HPDE6-E6E7 (cell line): ENCODE measurements around the gene DDX17.
"Not testable (repeated sequence)": the region's sequence is repeated elsewhere in the genome, so short reads cannot be mapped to it uniquely, and the experiment has no call there.

Experiments
- DNase-seq: peaks from one replicate; pipeline ENCODE4 v3.0.0; 2011; ENCODE audit warnings: missing footprints; ENCODE audit errors: extremely low spot score

The DDX17 gene

DNA sequence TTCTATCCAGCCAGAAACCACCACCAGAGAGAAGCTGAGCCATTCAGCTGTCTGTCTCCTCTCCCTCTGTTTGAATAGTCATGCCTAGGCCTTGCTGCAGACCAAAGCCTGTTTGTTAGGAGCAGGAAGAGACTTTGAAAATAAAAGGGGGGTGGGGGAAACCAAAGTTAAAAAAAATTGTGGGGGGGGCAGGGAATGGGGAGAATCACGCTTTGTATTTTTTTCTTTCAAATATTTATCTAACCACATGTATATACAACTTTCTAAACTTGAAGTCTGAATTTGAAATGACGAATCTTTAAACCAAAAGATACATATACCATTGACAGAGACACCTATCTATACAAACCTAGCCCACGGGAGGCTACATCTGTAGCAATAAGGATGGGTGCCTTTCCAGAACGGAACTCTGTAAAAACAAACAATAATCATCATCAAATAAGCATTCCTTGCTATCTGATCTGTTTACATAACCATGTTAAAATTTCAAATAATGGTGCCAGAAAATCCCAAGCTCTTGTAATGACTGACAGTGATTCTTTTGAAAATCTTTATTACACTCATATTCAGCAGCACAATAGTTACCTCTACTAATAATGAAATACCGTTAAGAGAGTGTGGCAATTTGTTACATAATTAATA lies 14.3 kb downstream of the DDX17 start:
- DNase-seq: no peak

DNA sequence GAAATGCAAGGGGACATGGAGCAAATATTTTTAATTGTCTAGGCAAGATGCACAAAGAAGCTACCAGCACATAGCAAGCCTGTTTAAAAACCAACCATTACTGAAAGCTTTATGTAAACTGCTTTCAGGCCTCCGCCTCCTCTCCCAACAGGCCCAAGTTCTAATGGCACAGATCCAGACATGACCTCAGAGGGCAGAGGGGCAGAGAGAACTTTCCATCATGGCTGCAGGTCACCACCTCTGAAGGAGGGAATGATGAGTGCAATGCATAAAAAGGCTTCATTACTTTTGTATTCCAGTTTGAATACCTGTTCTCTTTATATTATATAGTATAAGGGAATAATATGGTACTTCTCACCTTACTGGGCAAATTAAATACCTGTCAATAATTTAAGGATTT lies 15.2 kb downstream of the DDX17 start:
- no peak for DNase-seq

DNA sequence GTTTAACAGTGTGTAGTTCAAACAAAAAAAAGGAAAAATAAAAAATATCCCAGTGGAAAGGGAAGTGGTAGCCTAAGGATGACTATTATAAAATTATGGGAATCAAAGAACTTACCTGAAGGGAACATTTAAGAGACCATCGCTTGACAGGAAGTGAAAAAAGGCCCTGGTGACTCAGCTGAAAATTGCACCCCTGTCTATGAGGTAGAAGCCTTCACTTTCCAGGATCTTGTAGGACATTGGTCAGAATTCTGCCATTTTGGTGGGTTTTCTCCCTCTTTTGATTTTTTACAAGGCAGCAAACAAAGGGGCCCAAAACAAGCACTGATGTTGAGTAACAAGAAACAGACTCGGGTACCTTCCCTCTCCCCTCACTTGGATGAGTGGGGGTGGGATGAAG lies 15.6 kb downstream of the DDX17 start:
- DNase-seq: no peak

GRCh38 chr22:38489561-38490145 lies 16.5 kb downstream of the DDX17 start:
- DNase-seq: no peak

GRCh38 chr22:38489142-38489541 lies 17.0 kb downstream of the DDX17 start:
- no peak for DNase-seq

DNA sequence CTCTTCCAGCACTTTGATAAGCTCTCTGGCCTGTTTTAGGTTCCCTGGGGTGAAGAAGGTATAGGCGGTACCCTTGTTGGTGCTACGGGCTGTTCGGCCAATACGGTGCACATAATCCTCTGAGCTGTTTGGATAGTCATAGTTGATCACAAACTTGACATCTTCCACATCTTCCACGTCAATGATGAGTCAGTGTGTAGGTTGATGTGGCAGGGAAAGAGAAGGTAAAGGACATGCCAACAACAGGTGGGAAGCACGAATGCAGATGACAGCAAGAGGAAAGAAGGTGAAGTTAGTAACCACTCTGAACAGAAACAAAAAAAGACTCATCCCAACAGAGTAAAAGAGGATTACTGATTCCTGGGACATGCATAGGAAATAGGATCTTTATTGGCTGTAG lies 18.2 kb downstream of the DDX17 start:
- no peak for DNase-seq

DNA sequence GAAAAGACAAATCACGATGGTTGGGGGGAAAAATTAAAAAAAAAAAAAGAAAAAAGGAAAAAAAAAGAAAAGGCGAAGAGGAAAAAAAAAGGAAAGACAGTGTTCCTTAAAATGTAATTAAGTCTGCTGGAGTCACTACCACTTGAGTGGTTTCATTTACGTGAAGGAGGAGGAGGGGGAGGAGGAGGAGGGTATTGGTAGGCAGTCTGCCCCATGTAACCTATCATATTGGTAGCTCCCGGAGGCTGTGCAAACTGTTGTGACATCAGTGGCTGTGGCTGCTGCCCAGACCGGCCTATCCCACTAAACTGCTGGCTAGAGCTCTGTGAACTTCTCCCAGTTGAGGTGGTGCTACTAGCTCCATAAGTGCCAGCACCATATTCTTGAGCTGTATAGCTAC lies 20.3 kb downstream of the DDX17 start:
- no peak for DNase-seq

DNA sequence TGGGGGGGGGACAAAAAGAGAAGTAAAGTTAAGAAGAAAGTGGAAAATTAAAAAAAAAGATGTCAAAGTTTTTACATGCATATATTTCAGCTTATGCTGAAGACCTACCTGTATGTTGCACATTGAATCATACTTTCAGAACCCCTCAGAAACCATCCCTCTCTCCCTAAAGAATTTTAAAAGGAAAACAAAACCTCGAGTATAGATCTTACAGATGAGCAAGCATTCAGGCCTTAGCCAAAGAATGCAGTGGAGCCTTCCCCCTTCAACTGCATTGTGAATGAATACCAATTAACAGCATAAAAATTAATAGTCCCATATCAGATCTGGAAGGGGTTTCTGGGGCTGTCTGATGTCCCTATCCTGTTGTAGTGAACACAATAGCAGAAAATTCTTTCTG lies 21.9 kb downstream of the DDX17 start:
- no peak for DNase-seq

DNA sequence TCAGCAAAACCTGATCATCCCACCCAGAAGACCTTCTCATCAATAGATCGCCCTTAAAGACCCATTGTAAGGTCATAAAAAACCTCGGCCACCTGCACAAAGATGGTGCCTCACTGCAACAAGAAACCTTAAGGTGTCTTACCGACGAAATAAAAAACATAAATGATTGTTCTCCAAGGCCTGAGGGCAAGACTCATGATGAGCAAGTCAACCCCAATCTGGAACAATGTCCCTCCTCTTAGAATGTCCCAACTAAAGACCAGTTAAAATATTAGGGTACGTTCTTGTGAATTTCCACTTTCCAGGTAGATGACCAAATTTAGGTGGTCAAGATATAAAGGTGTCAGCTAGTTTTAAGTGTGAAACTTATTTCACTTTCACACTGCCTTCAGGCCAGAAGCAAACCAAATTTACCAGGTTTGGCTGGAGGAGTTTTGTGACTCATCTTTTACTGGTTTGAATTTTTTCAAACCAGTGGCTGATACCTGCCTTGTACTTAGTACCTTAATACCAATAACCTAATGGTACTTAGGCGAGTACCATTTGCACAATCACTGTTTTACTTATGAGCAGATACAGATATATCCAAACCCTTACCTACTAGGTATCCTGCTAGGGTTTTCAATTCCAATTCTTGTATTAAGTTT lies 23.3 kb downstream of the DDX17 start:
- DNase-seq: no peak

DNA sequence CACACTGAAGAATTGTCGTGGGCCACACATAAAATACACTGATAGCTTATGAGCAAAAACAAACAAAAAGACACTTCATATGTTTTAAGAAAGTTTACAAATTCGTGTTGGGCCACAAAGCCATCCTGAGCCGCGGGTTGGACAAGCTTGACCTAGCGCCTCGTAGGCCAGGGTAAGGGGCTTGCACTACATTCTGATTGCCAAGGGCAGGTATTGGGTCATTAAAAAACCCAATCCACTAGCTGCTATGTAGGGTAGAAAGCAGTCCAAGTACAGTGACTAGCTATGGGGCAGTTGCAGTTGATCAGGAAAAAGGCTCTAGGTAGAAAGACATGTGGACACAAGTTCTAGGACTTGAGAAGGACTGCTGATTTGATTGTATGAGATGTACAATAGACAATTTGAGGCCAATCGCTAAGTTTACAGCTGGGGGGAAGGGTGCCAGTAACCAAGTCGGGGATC lies 24.2 kb downstream of the DDX17 start:
- no peak for DNase-seq

DNA sequence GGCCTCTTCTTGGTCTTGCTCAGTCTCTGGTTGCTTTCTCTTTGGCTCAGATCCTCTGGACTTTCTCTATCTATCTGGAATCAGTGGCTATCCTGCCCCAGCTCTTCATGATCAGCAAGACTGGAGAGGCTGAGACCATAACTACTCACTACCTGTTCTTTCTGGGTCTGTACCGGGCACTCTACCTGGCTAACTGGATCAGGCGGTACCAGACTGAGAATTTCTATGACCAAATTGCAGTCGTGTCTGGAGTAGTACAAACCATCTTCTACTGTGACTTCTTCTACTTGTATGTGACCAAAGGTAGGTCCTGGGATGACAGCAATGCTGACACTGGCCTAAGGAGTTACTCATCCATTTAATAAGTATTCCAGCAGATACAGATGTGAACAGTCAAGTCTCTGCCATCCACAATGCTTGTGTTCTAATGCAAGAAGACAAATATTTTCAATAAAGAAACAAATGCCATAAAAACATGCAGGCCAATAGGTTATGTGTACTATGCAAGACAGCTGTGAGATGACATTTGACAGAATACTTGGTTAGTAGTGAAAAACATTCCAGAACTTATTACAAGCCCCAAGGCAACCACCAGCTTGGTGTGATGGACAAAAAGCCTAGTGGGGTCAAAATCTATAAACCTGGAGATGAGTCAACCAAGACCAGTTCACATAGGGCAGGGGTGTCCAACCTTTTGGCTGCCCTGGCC lies 24.8 kb downstream of the DDX17 start:
- DNase-seq: no peak

DNA sequence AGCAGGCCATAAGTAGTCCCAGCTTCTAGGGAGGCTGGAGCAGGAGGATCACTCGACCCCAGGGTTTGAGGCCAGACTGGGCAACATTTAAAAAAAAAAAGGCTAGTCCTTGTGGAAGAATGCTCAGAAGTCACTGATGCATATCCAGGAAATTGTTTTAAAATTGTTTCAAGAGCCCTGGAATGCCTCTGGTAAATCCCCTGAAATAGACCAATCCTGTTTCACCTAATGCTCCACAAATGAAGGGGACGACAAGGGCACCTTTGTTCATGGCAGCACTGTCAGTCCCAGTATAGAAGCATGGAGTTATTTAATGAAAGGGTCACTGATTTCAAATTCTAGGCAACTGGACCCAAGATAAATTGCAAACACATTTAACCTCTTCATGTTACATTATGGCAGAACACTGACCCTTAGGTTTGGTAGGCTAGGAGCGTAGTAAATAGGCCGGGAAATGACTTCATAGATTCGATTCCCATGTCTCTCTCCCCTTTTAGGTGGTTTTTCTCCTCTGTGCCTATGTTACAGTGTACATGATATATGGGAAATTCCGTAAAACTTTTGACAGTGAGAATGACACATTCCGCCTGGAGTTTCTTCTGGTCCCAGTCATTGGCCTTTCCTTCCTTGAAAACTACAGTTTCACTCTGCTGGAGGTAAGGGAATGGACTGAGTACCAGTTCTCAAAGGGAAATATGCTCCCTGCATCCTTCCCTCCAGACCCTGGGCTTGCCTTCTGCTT lies 26.8 kb downstream of the DDX17 start:
- DNase-seq: no peak

DNA sequence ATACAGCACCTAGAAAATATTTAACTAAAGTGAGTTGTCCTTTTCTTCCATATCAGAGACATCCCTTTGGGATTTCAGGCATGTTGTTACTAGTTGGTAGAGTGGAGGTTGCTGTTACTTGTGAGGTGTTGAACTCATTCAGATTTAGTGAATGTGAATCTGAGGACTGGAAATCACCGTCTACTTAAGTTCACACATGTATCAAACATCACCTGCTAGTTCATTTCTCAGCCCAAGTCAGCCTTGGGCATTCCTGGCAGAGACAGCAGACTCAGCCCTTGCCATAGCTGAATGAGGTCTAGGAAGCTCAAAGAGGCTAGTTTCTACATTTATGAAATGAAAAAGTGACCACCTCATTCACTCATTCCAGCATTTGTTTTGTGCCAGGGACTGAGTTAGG lies 28.5 kb downstream of the DDX17 start:
- DNase-seq: no peak

- DNase-seq: no peak
Measured at GRCh38 chr22:38474003-38474607, 32.0 kb downstream of the DDX17 start.

GRCh38 chr22:38471237-38471636 lies 34.9 kb downstream of the DDX17 start:
- DNase-seq: no peak

GRCh38 chr22:38470179-38470578 lies 35.9 kb downstream of the DDX17 start:
- not testable (repeated sequence) for DNase-seq

GRCh38 chr22:38469306-38469781 lies 36.8 kb downstream of the DDX17 start:
- no peak for DNase-seq

GRCh38 chr22:38468443-38469305 lies 37.4 kb downstream of the DDX17 start:
- no peak for DNase-seq

GRCh38 chr22:38467904-38468442 lies 38.1 kb downstream of the DDX17 start, which contains the start of gene KDELR3:
Gene KDELR3 (plus strand): TSS chr22:38468096. CDS start chr22:38468234, 138 bp downstream.
- DNase-seq: peak; percentile 79

DNA sequence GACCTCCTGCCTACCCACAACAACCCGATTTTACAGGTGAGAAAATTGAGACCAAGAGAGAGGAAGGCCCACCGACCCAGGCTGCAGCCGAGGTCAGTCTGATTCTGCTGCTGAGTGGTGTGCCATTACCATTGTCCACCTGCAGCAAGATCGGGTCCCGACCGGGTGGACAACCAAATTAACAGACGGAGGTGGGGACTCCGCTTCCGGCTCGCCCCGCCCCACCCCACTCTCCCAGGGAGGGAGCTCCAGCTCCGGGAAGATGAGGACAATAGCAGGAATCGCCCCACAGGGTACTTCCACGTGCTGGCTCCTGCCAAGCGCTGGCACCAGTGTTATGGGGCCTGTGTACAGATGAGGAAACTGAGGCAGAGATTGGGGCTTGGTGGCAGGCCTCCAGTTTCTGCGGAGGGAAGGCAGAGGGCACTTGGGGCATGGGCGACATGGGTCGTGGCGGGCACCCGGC lies 38.6 kb downstream of the DDX17 start:
- DNase-seq: no peak
